ENCODE data around the gene NR2E1.

DNA sequence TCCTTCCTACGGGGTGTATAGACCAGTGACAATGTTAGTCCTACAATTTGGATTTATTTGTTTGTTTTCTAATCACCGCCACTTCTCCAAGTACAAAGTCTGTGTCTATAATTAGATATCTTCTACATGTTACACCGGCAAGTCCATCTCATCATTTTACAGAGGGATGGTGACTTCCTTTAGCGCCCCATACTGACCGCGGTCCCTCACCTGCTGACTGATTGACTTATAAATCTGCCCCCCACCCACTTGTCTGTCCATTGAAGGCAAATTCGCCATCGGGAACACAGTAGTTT lies 8.9 kb upstream of the NR2E1 start:
- TF ChIP-seq, protein P1, sequence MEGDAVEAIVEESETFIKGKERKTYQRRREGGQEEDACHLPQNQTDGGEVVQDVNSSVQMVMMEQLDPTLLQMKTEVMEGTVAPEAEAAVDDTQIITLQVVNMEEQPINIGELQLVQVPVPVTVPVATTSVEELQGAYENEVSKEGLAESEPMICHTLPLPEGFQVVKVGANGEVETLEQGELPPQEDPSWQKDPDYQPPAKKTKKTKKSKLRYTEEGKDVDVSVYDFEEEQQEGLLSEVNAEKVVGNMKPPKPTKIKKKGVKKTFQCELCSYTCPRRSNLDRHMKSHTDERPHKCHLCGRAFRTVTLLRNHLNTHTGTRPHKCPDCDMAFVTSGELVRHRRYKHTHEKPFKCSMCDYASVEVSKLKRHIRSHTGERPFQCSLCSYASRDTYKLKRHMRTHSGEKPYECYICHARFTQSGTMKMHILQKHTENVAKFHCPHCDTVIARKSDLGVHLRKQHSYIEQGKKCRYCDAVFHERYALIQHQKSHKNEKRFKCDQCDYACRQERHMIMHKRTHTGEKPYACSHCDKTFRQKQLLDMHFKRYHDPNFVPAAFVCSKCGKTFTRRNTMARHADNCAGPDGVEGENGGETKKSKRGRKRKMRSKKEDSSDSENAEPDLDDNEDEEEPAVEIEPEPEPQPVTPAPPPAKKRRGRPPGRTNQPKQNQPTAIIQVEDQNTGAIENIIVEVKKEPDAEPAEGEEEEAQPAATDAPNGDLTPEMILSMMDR (IDR thresholded peaks at IDR 0.05; ENCODE audit: insufficient read depth, low read depth, low read length): no peak
- no peak for TF ChIP-seq EZH2 (IDR thresholded peaks at IDR 0.05; ENCODE audit: insufficient read depth, low read length)
